SKM-1 treated with dmso at 0.1 percent for 144 hours (cell line): ENCODE results near the gene ITGB7.

Experiments used
- DNase-seq: peaks from one replicate; lab custom pipeline; 2025; ENCODE audit not compliant: unreplicated experiment; lab: John Stamatoyannopoulos, UW

Gene ITGB7, protein sequence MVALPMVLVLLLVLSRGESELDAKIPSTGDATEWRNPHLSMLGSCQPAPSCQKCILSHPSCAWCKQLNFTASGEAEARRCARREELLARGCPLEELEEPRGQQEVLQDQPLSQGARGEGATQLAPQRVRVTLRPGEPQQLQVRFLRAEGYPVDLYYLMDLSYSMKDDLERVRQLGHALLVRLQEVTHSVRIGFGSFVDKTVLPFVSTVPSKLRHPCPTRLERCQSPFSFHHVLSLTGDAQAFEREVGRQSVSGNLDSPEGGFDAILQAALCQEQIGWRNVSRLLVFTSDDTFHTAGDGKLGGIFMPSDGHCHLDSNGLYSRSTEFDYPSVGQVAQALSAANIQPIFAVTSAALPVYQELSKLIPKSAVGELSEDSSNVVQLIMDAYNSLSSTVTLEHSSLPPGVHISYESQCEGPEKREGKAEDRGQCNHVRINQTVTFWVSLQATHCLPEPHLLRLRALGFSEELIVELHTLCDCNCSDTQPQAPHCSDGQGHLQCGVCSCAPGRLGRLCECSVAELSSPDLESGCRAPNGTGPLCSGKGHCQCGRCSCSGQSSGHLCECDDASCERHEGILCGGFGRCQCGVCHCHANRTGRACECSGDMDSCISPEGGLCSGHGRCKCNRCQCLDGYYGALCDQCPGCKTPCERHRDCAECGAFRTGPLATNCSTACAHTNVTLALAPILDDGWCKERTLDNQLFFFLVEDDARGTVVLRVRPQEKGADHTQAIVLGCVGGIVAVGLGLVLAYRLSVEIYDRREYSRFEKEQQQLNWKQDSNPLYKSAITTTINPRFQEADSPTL

DNA sequence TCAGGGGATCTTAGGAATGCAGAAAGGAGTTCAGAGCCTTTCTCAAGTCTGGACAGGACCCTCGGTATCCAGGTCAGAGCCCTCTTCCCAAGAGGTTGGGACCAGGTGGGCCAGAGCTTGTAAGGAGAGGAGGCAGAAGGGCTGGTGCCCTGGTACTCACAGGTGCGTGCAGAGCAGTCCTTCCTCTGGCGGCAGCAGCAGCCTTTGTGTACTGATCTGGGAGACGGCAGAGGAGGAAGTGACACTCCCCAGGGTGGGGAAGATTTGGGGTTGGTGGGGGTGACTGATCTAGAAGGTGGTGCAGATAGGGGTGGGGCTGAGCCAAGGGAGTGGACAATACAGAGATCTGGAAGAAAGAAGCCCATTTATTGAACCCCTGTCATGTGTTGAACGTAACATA is at the start of gene ITGB7:
Gene ITGB7 (minus strand): TSS at position 210 of the 400 bp plus-strand sequence. CDS start 6,808 bp downstream, outside the sequence.
- DNase-seq = no peak

- peak; percentile 67 for DNase-seq
These were observed 48.9 kb upstream of the ITGB7 start for GRCh38 chr12:53255996-53256395.

- no peak for DNase-seq
These were observed 47.9 kb upstream of the ITGB7 start for GRCh38 chr12:53254816-53255545.

- no peak for DNase-seq
These were observed 46.2 kb upstream of the ITGB7 start for GRCh38 chr12:53253298-53253697.

- no peak for DNase-seq
These were observed 45.4 kb upstream of the ITGB7 start for GRCh38 chr12:53252349-53252916.

GRCh38 chr12:53251477-53252348 is 44.7 kb upstream of the ITGB7 start:
- DNase-seq = peak; percentile 25

- DNase-seq = no peak
These were observed 38.2 kb upstream of the ITGB7 start for GRCh38 chr12:53245286-53245685.

- no peak for DNase-seq
These were observed 37.3 kb upstream of the ITGB7 start for GRCh38 chr12:53244337-53244736.

GRCh38 chr12:53241623-53242412 is 34.8 kb upstream of the ITGB7 start:
- DNase-seq = no peak

- DNase-seq = no peak
These were observed 32.7 kb upstream of the ITGB7 start for GRCh38 chr12:53239643-53240258.

DNA sequence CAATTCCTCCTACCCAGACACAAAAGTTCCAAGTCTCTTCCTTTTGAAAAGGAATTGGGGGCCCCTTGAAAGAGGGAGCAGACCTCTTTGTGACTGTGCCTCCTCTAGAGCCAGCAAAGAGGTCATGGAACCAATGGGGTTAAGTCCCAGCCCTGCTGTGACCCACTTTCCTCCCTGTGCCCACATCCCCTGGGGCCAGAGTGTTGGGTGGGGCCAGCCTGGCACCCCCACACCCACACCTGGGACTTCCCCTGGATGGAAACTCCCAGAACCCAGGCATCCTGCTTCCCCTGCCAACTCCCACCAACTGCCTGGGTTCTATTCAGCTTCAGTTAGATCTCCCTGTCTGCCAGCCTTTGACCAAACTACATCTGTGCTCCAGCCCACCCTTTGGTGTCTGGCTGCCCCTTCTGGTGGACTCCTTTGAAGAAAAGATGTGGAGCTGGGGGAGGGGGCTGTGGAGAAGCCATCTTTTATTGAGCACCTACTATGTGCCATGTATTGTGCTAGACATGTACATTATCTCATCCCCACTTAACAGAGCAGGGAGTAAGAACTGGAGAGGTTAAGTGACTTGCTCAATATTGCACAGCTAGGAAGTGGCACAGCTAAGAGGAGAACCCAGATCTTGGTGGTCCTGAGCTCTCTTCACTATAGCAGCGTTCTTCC is 29.5 kb upstream of the ITGB7 start:
- DNase-seq = no peak

DNA sequence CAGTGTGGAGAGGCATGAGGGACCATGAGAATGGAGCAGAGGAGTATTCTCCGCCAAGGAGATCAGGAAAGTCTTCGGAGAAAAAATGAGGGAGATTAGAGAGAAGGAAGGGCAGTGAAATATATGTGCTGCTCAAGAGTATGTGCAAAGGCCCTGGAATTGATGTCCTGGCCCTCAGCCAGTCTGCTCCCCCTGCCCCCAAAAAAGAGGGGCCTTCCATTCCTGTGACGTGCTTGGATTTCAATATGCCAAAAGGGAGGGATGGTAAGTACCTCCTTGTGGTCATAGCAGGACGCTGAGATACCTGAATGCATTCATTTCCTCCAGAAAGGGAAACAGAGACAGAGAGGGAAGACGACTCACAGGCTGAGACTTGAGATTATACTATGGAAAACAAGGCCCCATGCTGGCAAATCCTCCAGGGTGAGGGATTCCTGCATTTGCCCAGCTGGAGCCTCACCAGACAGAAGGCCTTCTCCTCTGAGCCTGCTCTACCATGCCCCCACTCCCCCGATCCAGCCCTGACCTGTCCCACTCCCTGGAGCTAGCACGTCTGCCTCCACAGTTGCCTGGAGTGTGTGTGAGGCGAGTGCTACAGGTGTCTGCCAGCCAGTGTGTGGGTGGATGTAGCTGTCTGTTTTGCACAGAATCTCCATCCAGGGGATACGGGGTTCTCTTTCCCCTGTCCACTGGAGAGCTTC is 28.8 kb upstream of the ITGB7 start:
- no peak for DNase-seq

GRCh38 chr12:53235164-53235563 is 28.1 kb upstream of the ITGB7 start:
- no peak for DNase-seq

DNA sequence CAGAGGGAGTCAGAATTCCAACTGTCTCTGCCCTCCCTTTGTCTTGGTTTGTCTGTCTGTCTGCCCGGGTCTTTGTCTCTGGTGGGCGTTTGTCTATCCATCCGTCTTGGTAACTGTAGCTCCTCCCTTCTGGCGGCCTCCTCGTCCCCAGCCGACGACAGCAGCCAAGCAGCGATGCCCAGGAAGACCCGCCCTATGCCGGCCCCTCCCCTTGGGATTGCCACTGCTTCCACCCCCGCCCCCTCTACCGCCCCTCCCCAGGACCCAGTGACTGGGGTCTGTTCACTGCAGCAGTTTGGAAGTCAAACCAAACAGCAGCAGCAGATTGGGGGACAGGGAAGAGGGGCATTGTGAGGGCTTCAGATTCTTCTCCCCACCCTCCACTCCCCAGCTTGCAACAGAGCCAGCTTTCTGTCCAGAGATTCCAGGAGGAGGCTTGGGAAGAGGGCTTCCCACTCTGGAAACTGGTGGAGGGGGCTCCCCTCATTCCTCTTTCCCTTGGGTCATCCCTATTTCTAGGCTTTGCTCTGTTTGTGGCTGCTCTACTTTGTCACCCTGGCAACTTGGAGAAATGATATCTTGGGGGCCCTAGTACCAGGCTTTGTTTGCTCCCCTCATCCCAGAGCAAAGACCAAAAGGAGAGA is 27.3 kb upstream of the ITGB7 start:
- no peak for DNase-seq

GRCh38 chr12:53233671-53234121 is 26.6 kb upstream of the ITGB7 start:
- DNase-seq = no peak

DNA sequence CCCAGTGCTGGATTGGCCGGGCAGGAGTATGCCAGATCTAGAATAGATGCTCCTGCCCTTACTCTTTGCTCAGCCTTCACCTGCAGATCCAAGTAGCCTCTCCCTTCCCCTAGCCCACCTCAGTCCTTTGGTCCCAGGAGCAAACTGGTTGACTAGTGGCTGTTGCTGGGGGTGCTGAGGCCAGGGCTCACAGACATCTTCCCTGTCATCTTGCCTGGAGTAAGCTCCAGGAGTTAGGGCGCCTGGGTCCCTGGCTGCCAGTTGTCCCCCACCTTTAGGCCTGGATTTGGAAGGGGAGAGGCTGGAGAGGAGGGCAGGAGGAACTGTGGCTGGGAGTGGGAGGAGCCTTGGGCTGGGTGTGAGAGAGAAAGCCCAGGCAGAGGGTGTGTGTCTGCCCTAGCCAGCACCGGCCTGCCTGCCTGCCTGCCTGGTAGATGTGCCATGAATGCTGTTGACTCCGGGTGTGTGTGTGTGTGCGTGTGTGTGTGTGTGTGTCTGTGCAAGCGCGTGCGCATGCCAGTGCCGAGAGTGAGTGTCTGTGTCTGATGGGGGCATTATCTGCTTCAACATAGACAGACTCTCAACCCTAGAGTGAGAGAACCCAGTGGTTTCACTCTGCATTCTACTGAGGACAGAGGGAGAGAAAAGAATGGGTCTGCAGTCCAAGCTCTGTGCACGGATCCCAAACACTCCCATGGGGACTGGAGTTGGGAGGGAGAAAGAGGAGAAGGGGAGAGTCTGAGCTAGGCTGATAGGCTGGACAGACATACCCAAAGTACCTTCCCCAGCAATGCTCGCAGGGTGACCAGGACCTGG is 25.8 kb upstream of the ITGB7 start:
- no peak for DNase-seq
